ENCODE measurements around the gene EDDM3A.

Gene EDDM3A

DNA sequence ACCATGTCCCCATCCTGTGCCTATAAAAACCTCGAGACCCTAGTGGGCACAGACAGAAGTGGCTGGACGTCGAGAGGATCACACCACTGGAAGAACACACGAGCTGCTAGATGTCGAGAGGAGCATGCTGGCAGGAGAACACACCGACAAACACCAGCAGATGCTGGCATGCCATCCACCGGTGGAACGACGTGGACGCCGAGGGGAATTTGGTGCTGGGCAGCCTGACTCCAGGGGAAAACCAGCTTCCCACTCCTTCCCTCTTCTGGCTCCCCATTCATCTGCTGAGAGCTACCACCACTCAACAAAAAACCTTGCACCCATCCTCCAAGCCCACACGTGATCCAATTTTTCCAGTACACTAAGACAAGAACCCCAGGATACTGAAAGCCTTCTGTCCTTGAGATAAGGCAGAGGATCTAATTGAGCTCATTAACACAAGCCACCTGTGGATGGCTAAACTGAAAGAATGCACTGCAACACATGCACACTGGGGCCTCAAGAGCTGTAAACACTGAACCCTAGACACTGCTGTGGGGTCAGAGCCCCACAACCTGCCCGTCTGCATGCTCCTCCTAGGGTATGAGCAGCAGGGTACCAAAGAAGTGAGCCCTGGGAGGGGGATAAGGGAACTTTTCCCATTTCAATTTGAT lies 44.9 kb downstream of the EDDM3A start:
- no peak for DNase-seq

- no peak for DNase-seq
Observed at GRCh38 chr14:20791187-20791586, 45.5 kb downstream of the EDDM3A start.

GRCh38 chr14:20791597-20791996 lies 45.9 kb downstream of the EDDM3A start:
- no peak for DNase-seq

DNA sequence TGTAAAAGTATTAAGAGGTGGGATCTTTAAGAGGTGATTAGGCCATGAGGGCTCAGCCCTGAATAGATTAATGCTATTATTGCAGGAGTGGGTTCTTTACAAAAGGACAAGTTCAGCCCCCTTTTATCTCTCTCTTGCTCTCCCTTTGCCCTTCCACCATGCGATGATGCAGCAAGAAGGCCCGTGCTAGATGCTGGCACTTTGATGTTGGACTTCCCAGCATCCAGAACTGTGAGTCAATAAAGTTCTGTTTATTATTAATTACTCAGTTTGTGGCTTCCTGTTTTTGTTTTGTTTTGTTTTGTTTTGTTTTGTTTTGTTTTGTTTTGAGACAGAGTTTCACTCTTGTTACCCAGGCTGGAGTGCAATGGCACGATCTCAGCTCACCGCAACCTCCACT lies 46.9 kb downstream of the EDDM3A start:
- DNase-seq = no peak

DNA sequence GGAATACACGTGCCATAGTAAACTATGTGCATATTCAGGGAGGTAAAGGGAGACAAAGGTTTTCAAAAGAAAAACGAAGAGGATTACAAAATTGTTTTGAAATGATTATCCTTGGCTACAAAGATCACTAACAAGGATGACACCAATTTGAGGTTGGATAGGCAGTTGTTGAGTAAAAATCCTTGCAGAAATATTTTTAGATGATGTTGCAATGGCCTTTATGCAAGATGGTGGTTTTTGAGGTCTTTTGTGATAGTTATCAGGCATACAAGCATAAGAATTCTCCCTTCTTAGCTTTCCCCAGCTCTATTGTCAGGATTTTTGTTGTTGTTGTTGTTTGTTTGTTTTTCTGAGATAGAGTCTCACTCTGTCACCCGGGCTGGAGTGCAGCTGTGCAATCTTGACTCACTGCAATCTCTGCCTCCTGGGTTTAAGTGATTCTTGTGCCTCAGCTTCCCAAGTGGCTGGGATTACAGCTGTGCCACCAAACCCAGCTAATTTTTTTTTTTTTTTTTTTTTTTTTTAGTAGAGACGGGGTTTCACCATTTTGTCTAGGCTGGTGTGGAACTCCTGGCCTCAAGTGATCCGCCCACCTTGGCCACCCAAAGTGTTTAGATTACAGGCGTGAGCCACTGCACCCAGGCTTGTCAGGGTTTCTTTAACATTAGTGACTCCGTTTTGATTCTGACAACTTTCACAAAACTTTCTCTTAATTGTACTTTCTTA lies 49.1 kb downstream of the EDDM3A start:
- no peak for DNase-seq

DNA sequence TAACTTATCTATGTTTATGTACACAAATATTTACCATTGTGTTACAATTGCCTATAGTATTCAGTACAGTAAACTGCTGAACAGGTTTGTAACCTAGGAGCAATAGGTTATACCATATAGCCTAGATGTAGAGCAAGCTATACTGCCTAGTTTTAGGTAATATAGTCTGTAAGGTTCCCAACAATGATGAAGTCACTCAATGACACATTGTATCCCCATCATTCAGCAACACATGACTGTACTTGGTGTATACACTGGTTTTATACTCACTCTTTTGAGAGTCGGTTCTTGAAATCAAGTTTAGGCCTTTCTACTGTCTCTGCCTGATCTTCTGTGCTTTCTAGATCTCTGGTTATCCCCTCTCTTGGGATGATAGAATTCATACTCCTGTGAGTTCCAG lies 51.5 kb downstream of the EDDM3A start:
- DNase-seq = no peak
